Neural crest cell (in vitro differentiated cells): ENCODE data around the gene GRM8. TPM values are rescaled to one million over a fixed set of nuclear protein-coding genes. Genes with fewer than 3 reads are reported as not detected.

Experiments used
- DNase-seq: peaks from one replicate; pipeline ENCODE4 v3.0.0; 2021; ENCODE audit warnings: low read depth, mixed read lengths, low spot score
- H3K27ac Mint-ChIP-seq: one replicate; pipeline ENCODE4 v1.8.0; 2021; ENCODE audit warnings: mild to moderate bottlenecking, mixed read lengths; ENCODE audit not compliant: unreplicated experiment
- H3K27me3 Mint-ChIP-seq: 2 replicates; pipeline ENCODE4 v1.8.0; 2021; ENCODE audit warnings: low read depth, mild to moderate bottlenecking, mixed read lengths
- H3K36me3 Mint-ChIP-seq: 2 replicates; pipeline ENCODE4 v1.8.0; 2021; ENCODE audit warnings: low read depth, mild to moderate bottlenecking, mixed read lengths
- H3K4me1 Mint-ChIP-seq: 2 replicates; pipeline ENCODE4 v1.8.0; 2021; ENCODE audit warnings: mixed read lengths
- H3K4me3 Mint-ChIP-seq: one replicate; pipeline ENCODE4 v1.8.0; 2021; ENCODE audit warnings: mild to moderate bottlenecking, mixed read lengths
- H3K9me3 Mint-ChIP-seq: 2 replicates; pipeline ENCODE4 v1.8.0; 2021; ENCODE audit warnings: mixed read lengths
- CTCF ChIP-seq: fragments of 200-600 bp; sonication (generic); conservative IDR thresholded peaks from 2 replicates; pipeline ENCODE4 v1.5.0; 2021; ENCODE audit warnings: antibody characterized with exemption, mild to moderate bottlenecking
- total RNA-seq: library from RNA; stranded (reverse); gene quantifications from 2 replicates; pipeline ENCODE4 v1.2.1, GENCODE V29; 2021

GRM8 gene
- total RNA-seq, 1 donor from 2014 or later: 2.6 TPM

- Mint-ChIP-seq H3K4me1 (no peaks in the 10 kb centered on the region), H3K36me3 (no peaks in the 10 kb centered on the region), H3K4me3 (no peak overlapping the region), H3K27ac (no peak overlapping the region), H3K9me3 (peaks cover 6% of the 10 kb centered on the region), H3K27me3 (no peaks in the 10 kb centered on the region)
- no peak for DNase-seq
- TF ChIP-seq CTCF: no peak
Observed at GRCh38 chr7:126525906-126526305, 726.8 kb downstream of the GRM8 start.

- H3K27ac Mint-ChIP-seq: no peak overlapping the region
- no peak for TF ChIP-seq CTCF
- no peaks in the 10 kb centered on the region for H3K27me3 Mint-ChIP-seq
- H3K4me1 Mint-ChIP-seq: no peaks in the 10 kb centered on the region
- H3K4me3 Mint-ChIP-seq: no peak overlapping the region
- no peaks in the 10 kb centered on the region for H3K36me3 Mint-ChIP-seq
- H3K9me3 Mint-ChIP-seq: peaks cover 6% of the 10 kb centered on the region
- DNase-seq: no peak
Observed at GRCh38 chr7:126524967-126525366, 727.8 kb downstream of the GRM8 start.

- no peak overlapping the region for H3K4me3 Mint-ChIP-seq
- no peaks in the 10 kb centered on the region for H3K9me3 Mint-ChIP-seq
- H3K36me3 Mint-ChIP-seq: no peaks in the 10 kb centered on the region
- no peaks in the 10 kb centered on the region for H3K27me3 Mint-ChIP-seq
- no peak overlapping the region for H3K27ac Mint-ChIP-seq
- TF ChIP-seq CTCF: no peak
- H3K4me1 Mint-ChIP-seq: no peaks in the 10 kb centered on the region
- no peak for DNase-seq
Observed at GRCh38 chr7:126511046-126511445, 741.7 kb downstream of the GRM8 start.

GRCh38 chr7:126501617-126502016 is 751.1 kb downstream of the GRM8 start:
- H3K36me3 Mint-ChIP-seq: no peaks in the 10 kb centered on the region
- no peak for TF ChIP-seq CTCF
- H3K4me1 Mint-ChIP-seq: no peaks in the 10 kb centered on the region
- H3K27me3 Mint-ChIP-seq: no peaks in the 10 kb centered on the region
- H3K9me3 Mint-ChIP-seq: no peaks in the 10 kb centered on the region
- no peak overlapping the region for H3K4me3 Mint-ChIP-seq
- DNase-seq: no peak
- no peak overlapping the region for H3K27ac Mint-ChIP-seq

GRCh38 chr7:126499481-126499880 is 753.3 kb downstream of the GRM8 start:
- no peak for DNase-seq
- H3K27me3 Mint-ChIP-seq: no peaks in the 10 kb centered on the region
- H3K36me3 Mint-ChIP-seq: no peaks in the 10 kb centered on the region
- no peaks in the 10 kb centered on the region for H3K9me3 Mint-ChIP-seq
- H3K27ac Mint-ChIP-seq: no peak overlapping the region
- no peak for TF ChIP-seq CTCF
- H3K4me3 Mint-ChIP-seq: no peak overlapping the region
- H3K4me1 Mint-ChIP-seq: no peaks in the 10 kb centered on the region

- H3K4me3 Mint-ChIP-seq: no peak overlapping the region
- no peaks in the 10 kb centered on the region for H3K4me1 Mint-ChIP-seq
- no peak overlapping the region for H3K27ac Mint-ChIP-seq
- H3K36me3 Mint-ChIP-seq: no peaks in the 10 kb centered on the region
- no peaks in the 10 kb centered on the region for H3K27me3 Mint-ChIP-seq
- DNase-seq: no peak
- no peak for TF ChIP-seq CTCF
- no peaks in the 10 kb centered on the region for H3K9me3 Mint-ChIP-seq
Observed at GRCh38 chr7:126495733-126496132, 757.0 kb downstream of the GRM8 start.
